GM18511 (cell line): Measurements from ENCODE around the gene LSS.
"Not testable (repeated sequence)": the region's sequence is repeated elsewhere in the genome, so short reads cannot be mapped to it uniquely, and the experiment has no call there.

Experiments used
- ATAC-seq: cut with Tn5 transposase; IDR thresholded peaks from one replicate; pipeline ENCODE4 v1.9.1; 2021; ENCODE audit warnings: mild to moderate bottlenecking, moderate library complexity; ENCODE audit not compliant: unreplicated experiment

LSS gene

GRCh38 chr21:46246345-46246744 lies 17.8 kb upstream of the LSS start:
- ATAC-seq: no peak

GRCh38 chr21:46245213-46245915 lies 16.8 kb upstream of the LSS start:
- no peak for ATAC-seq

GRCh38 chr21:46244602-46245001 lies 16.0 kb upstream of the LSS start:
- no peak for ATAC-seq

GRCh38 chr21:46243960-46244361 lies 15.4 kb upstream of the LSS start:
- ATAC-seq: no peak

GRCh38 chr21:46243325-46243724 lies 14.8 kb upstream of the LSS start:
- no peak for ATAC-seq

- ATAC-seq: not testable (repeated sequence)
Measured at GRCh38 chr21:46241577-46241976, 13.0 kb upstream of the LSS start.

GRCh38 chr21:46239817-46240325 lies 11.3 kb upstream of the LSS start:
- ATAC-seq: no peak

- no peak for ATAC-seq
Measured at GRCh38 chr21:46237474-46237873, 8.9 kb upstream of the LSS start.

GRCh38 chr21:46234436-46234950 lies 5.9 kb upstream of the LSS start:
- no peak for ATAC-seq

- ATAC-seq: no peak
Measured at GRCh38 chr21:46229923-46230260, 1.3 kb upstream of the LSS start.

- peak; percentile 28 for ATAC-seq
Measured at GRCh38 chr21:46229133-46229922, 754 bp upstream of the LSS start.

- no peak for ATAC-seq
Measured at GRCh38 chr21:46227811-46228344, 696 bp downstream of the LSS start.

- no peak for ATAC-seq
Measured at GRCh38 chr21:46226920-46227599, 1.5 kb downstream of the LSS start.

- ATAC-seq: no peak
Measured at GRCh38 chr21:46226146-46226545, 2.4 kb downstream of the LSS start.

GRCh38 chr21:46223661-46224060 lies 4.9 kb downstream of the LSS start:
- ATAC-seq: not testable (repeated sequence)

- ATAC-seq: no peak
Measured at GRCh38 chr21:46223217-46223616, 5.4 kb downstream of the LSS start.

GRCh38 chr21:46222436-46223116 lies 6.0 kb downstream of the LSS start:
- no peak for ATAC-seq

- no peak for ATAC-seq
Measured at GRCh38 chr21:46221664-46222435, 6.7 kb downstream of the LSS start.

- ATAC-seq: no peak
Measured at GRCh38 chr21:46220847-46221246, 7.7 kb downstream of the LSS start.

GRCh38 chr21:46220275-46220810 lies 8.2 kb downstream of the LSS start:
- no peak for ATAC-seq
